NT2/D1 (cell line): ENCODE data around the gene ARHGAP8.

ENCODE experiments used
- SUZ12 ChIP-seq: IDR thresholded peaks from 2 replicates; pipeline ENCODE4 v1.6.1; 2011; ENCODE audit not compliant: insufficient read length, insufficient read depth; ENCODE audit errors: extremely low read depth
- YY1 ChIP-seq: IDR thresholded peaks from 2 replicates; pipeline ENCODE4 v1.6.1; 2011; ENCODE audit not compliant: insufficient read length, insufficient read depth
- ZNF274 ChIP-seq: IDR thresholded peaks from 2 replicates; pipeline ENCODE4 v1.6.1; 2011; ENCODE audit warnings: mild to moderate bottlenecking, low read depth, low read length

- TF ChIP-seq SUZ12 (no peak), ZNF274 (no peak), YY1 (no peak)
Observed at GRCh38 chr22:44884968-44885805, 132.8 kb downstream of the ARHGAP8 start.
